HEK293 (cell line): ENCODE measurements around the gene MDH1B.

Experiments used
- CTCF ChIA-PET: fragments of 350-600 bp; formaldehyde crosslinking; extraction: SDS; loops from one replicate; lab custom pipeline; 2021; ENCODE audit warnings: antibody characterized with exemption; lab: Yijun Ruan, JAX
- POLR2A ChIA-PET: fragments of 300-600 bp; formaldehyde crosslinking; extraction: SDS; loops from one replicate; lab custom pipeline; 2020; ENCODE audit warnings: antibody characterized with exemption, inconsistent platforms; lab: Yijun Ruan, JAX
- H3K27ac ChIP-seq: fragments of 200-500 bp; sonication (Bioruptor generic); 2 replicates; pipeline ENCODE4 v1.5.1; 2014; ENCODE audit warnings: low read depth, low read length, control low read depth, inconsistent platforms; ENCODE audit errors: extremely low read depth
- H3K36me3 ChIP-seq, 2 experiments: fragments of 200-500 bp in 1 of 2; sonication (Bioruptor generic) in 1 of 2; 1 replicate in 1 of 2; 2 replicates in 1 of 2; pipeline ENCODE4 v1.5.1; 2014 to 2017; ENCODE audit warnings: inconsistent platforms in 2 of 2, low read length in 2 of 2; ENCODE audit not compliant: control insufficient read depth in 2 of 2, insufficient read depth in 1 of 2
- H3K4me1 ChIP-seq: fragments of 200-500 bp; sonication (Bioruptor generic); 2 replicates; pipeline ENCODE4 v1.5.1; 2014; ENCODE audit warnings: mild to moderate bottlenecking, low read length, inconsistent platforms; ENCODE audit not compliant: control insufficient read depth, insufficient read depth
- H3K4me3 ChIP-seq: 2 replicates; pipeline ENCODE4 v1.5.1; 2011; ENCODE audit warnings: low read depth, mild to moderate bottlenecking, control low read depth, low read length, moderate library complexity
- H3K9me3 ChIP-seq: fragments of 200-500 bp; sonication (Bioruptor generic); 2 replicates; pipeline ENCODE4 v1.5.1; 2014; ENCODE audit warnings: low read depth, low read length, inconsistent platforms; ENCODE audit not compliant: control insufficient read depth, insufficient read depth
- KLF9 ChIP-seq: fragments of 450-650 bp; formaldehyde crosslinking; IDR thresholded peaks from 2 replicates; pipeline ENCODE4 v1.5.1; 2016; ENCODE audit warnings: missing biosample characterization, missing genetic modification characterization, low read depth
- MZF1 ChIP-seq: fragments of 450-650 bp; formaldehyde crosslinking; IDR thresholded peaks from 2 replicates; pipeline ENCODE4 v1.5.1; 2017; ENCODE audit warnings: missing biosample characterization, missing genetic modification characterization, borderline replicate concordance
- PATZ1 ChIP-seq: fragments of 450-650 bp; formaldehyde crosslinking; IDR thresholded peaks from 2 replicates; pipeline ENCODE4 v1.5.1; 2016; ENCODE audit warnings: missing biosample characterization, missing genetic modification characterization
- PRDM2 ChIP-seq: fragments of 450-650 bp; formaldehyde crosslinking; IDR thresholded peaks from 2 replicates; pipeline ENCODE4 v1.5.1; 2016; ENCODE audit warnings: missing biosample characterization, missing genetic modification characterization, borderline replicate concordance
- TRIM28 ChIP-seq: IDR thresholded peaks from 2 replicates; pipeline ENCODE4 v1.6.1; 2011; ENCODE audit warnings: low read length, control low read depth, borderline replicate concordance
- ZNF112 ChIP-seq: fragments of 450-650 bp; formaldehyde crosslinking; IDR thresholded peaks from 2 replicates; pipeline ENCODE4 v1.5.0; 2017; ENCODE audit warnings: missing biosample characterization, missing genetic modification characterization
- ZNF157 ChIP-seq: fragments of 450-650 bp; formaldehyde crosslinking; IDR thresholded peaks from 2 replicates; pipeline ENCODE4 v1.5.1; 2016; ENCODE audit warnings: missing biosample characterization, missing genetic modification characterization
- ZNF26 ChIP-seq: fragments of 450-650 bp; formaldehyde crosslinking; IDR thresholded peaks from 2 replicates; pipeline ENCODE4 v1.5.1; 2016; ENCODE audit warnings: missing biosample characterization, missing genetic modification characterization
- ZNF292 ChIP-seq: fragments of 450-650 bp; formaldehyde crosslinking; IDR thresholded peaks from 2 replicates; pipeline ENCODE4 v1.5.1; 2016; ENCODE audit warnings: low read depth, missing biosample characterization, missing genetic modification characterization, borderline replicate concordance
- ZNF404 ChIP-seq: fragments of 450-650 bp; formaldehyde crosslinking; IDR thresholded peaks from 2 replicates; pipeline ENCODE4 v1.5.1; 2017; ENCODE audit warnings: missing biosample characterization, missing genetic modification characterization
- ZNF426 ChIP-seq: fragments of 450-650 bp; formaldehyde crosslinking; IDR thresholded peaks from 2 replicates; pipeline ENCODE4 v1.5.1; 2017; ENCODE audit warnings: missing biosample characterization, missing genetic modification characterization, mild to moderate bottlenecking, inconsistent platforms, moderate library complexity
- ZNF785 ChIP-seq: fragments of 450-650 bp; formaldehyde crosslinking; IDR thresholded peaks from 2 replicates; pipeline ENCODE4 v1.5.1; 2016; ENCODE audit warnings: missing biosample characterization, missing genetic modification characterization
- ZSCAN18 ChIP-seq: fragments of 450-650 bp; formaldehyde crosslinking; IDR thresholded peaks from 2 replicates; pipeline ENCODE4 v1.5.1; 2016; ENCODE audit warnings: missing biosample characterization, missing genetic modification characterization

Gene MDH1B

GRCh38 chr2:206723288-206723687, 41.8 kb downstream of the MDH1B start (continued):
- no peak for TF ChIP-seq ZSCAN18 (tag by site-specific recombination)

- no peaks in the 10 kb centered on the region for H3K36me3 ChIP-seq
- H3K9me3 ChIP-seq = no peaks in the 10 kb centered on the region; the same call in 1 of the 2 replicates
- H3K27ac ChIP-seq = no peak overlapping the region
These were observed 43.7 kb downstream of the MDH1B start for GRCh38 chr2:206721256-206721920.

More at GRCh38 chr2:206721256-206721920, 43.7 kb downstream of the MDH1B start:
- POLR2A ChIA-PET = no interaction called here
- CTCF ChIA-PET = no interaction called here
- H3K4me3 ChIP-seq = no peak overlapping the region
- H3K4me1 ChIP-seq = no peaks in the 10 kb centered on the region
- TF ChIP-seq ZNF157 (tag by site-specific recombination) (no peak), ZNF426 (tag by site-specific recombination) (no peak), PRDM2 (tag by site-specific recombination) (no peak), TRIM28 (no peak), ZNF404 (no peak), PATZ1 (no peak), ZNF292 (tag by site-specific recombination) (no peak), KLF9 (tag by site-specific recombination) (no peak), ZNF112 (tag by site-specific recombination) (no peak), MZF1 (tag by site-specific recombination) (no peak), ZNF785 (tag by site-specific recombination) (no peak), ZNF26 (tag by site-specific recombination) (no peak)
